GM12874 (cell line): ENCODE measurements around the gene RBP2.

Experiments used
- CTCF ChIP-seq: IDR thresholded peaks from 2 replicates; pipeline ENCODE4 v1.5.1; 2011; ENCODE audit warnings: low read depth, mild to moderate bottlenecking, control low read depth, low read length, moderate library complexity; ENCODE audit not compliant: insufficient read depth

Gene RBP2

GRCh38 chr3:139480585-139480984 is 4.3 kb upstream of the RBP2 start:
- TF ChIP-seq CTCF = no peak

GRCh38 chr3:139477710-139478640 is 1.7 kb upstream of the RBP2 start:
- no peak for TF ChIP-seq CTCF

- TF ChIP-seq CTCF = no peak
Observed at GRCh38 chr3:139473155-139473771, 3.1 kb downstream of the RBP2 start.

GRCh38 chr3:139472380-139473010 is 3.8 kb downstream of the RBP2 start:
- no peak for TF ChIP-seq CTCF

GRCh38 chr3:139470199-139470598 is 6.1 kb downstream of the RBP2 start:
- TF ChIP-seq CTCF = no peak

GRCh38 chr3:139468399-139468798 is 7.9 kb downstream of the RBP2 start:
- no peak for TF ChIP-seq CTCF

- no peak for TF ChIP-seq CTCF
Observed at GRCh38 chr3:139466360-139466759, 10.0 kb downstream of the RBP2 start.
